ELR (cell line): ENCODE data around the gene MRTFA.
"Not testable (repeated sequence)": the region's sequence is repeated elsewhere in the genome, so short reads cannot be mapped to it uniquely, and the experiment has no call there.

Experiments
- DNase-seq: peaks from one replicate; pipeline ENCODE4 v3.0.0-alpha.2; 2015; ENCODE audit warnings: low read depth

The MRTFA gene

GRCh38 chr22:40636380-40637182 is at the start of gene MRTFA:
TSS of gene MRTFA (minus strand) at chr22:40636719.
- DNase-seq: peak; percentile 100

- DNase-seq: no peak
These were observed 48.9 kb upstream of the MRTFA start for GRCh38 chr22:40685406-40685805.

- DNase-seq: no peak
These were observed 48.2 kb upstream of the MRTFA start for GRCh38 chr22:40684728-40685127.

GRCh38 chr22:40681451-40681850 is 44.9 kb upstream of the MRTFA start:
- DNase-seq: no peak

- no peak for DNase-seq
These were observed 44.3 kb upstream of the MRTFA start for GRCh38 chr22:40680819-40681183.

- DNase-seq: no peak
These were observed 43.7 kb upstream of the MRTFA start for GRCh38 chr22:40679964-40680818.

- DNase-seq: no peak
These were observed 42.9 kb upstream of the MRTFA start, which contains the start of gene MCHR1 for GRCh38 chr22:40679249-40679963. TSS of gene MCHR1 (plus strand) at chr22:40679484. CDS start at chr22:40679653, 169 bp downstream.

GRCh38 chr22:40678493-40679248 is 42.2 kb upstream of the MRTFA start:
- no peak for DNase-seq

- no peak for DNase-seq
These were observed 40.1 kb upstream of the MRTFA start for GRCh38 chr22:40676644-40677043.

GRCh38 chr22:40676166-40676565 is 39.6 kb upstream of the MRTFA start:
- DNase-seq: not testable (repeated sequence)

- DNase-seq: no peak
These were observed 37.8 kb upstream of the MRTFA start for GRCh38 chr22:40674274-40674673.

- no peak for DNase-seq
These were observed 36.5 kb upstream of the MRTFA start for GRCh38 chr22:40673017-40673416.

- no peak for DNase-seq
These were observed 35.4 kb upstream of the MRTFA start for GRCh38 chr22:40671796-40672360.

- DNase-seq: no peak
These were observed 34.9 kb upstream of the MRTFA start for GRCh38 chr22:40671369-40671768.

- no peak for DNase-seq
These were observed 33.5 kb upstream of the MRTFA start for GRCh38 chr22:40670058-40670457.

GRCh38 chr22:40668611-40669411 is 32.3 kb upstream of the MRTFA start:
- peak; percentile 82 for DNase-seq

GRCh38 chr22:40666151-40666848 is 29.8 kb upstream of the MRTFA start:
- DNase-seq: no peak

- DNase-seq: peak; percentile 40
These were observed 28.8 kb upstream of the MRTFA start for GRCh38 chr22:40665312-40665711.

GRCh38 chr22:40661671-40662070 is 25.2 kb upstream of the MRTFA start:
- DNase-seq: no peak

GRCh38 chr22:40660730-40661129 is 24.2 kb upstream of the MRTFA start:
- no peak for DNase-seq
